ENCODE results near the gene VSNL1.

GRCh38 chr2:17589406-17590035 lies 49.0 kb downstream of the VSNL1 start:
- no peak for TF ChIP-seq TCF7L2 (IDR thresholded peaks at IDR 0.05; ENCODE audit: borderline replicate concordance, low read depth, low read length)
- TF ChIP-seq OSR2 (tag by site-specific recombination; IDR thresholded peaks at IDR 0.05), result no peak
- TF ChIP-seq ZNF174 (tag by site-specific recombination; IDR thresholded peaks at IDR 0.05), result no peak
- TF ChIP-seq ZNF274 (IDR thresholded peaks at IDR 0.05; ENCODE audit: low read length), result no peak
- no peak for TF ChIP-seq ZNF274 (tag by site-specific recombination; IDR thresholded peaks at IDR 0.05; ENCODE audit: borderline replicate concordance)
- no peak for TF ChIP-seq ZNF549 (tag by site-specific recombination; IDR thresholded peaks at IDR 0.05)
- TF ChIP-seq ZNF639 (tag by site-specific recombination; IDR thresholded peaks at IDR 0.05), result no peak
- TF ChIP-seq ZEB2 (tag by site-specific recombination; IDR thresholded peaks at IDR 0.05), result no peak
- no peak for TF ChIP-seq CTCF (tag by site-specific recombination; IDR thresholded peaks at IDR 0.05)
- no peak for TF ChIP-seq ZNF223 (tag by site-specific recombination; IDR thresholded peaks at IDR 0.05)
- TF ChIP-seq BCL11B (tag by site-specific recombination; IDR thresholded peaks at IDR 0.05; ENCODE audit: low read depth), result no peak

All from HEK293 (cell line).